AG08396 (cell line): ENCODE results near the gene CADPS2.
"Not testable (repeated sequence)": the region's sequence is repeated elsewhere in the genome, so short reads cannot be mapped to it uniquely, and the experiment has no call there.

ENCODE experiments used
- DNase-seq: peaks from one replicate; pipeline ENCODE4 v3.0.0; 2012; ENCODE audit warnings: low spot score, mixed read lengths

The CADPS2 gene

GRCh38 chr7:122290476-122290875 is 595.8 kb downstream of the CADPS2 start:
- no peak for DNase-seq

- no peak for DNase-seq
Observed at GRCh38 chr7:122289426-122289825, 596.8 kb downstream of the CADPS2 start.

GRCh38 chr7:122284608-122285007 is 601.7 kb downstream of the CADPS2 start:
- DNase-seq = not testable (repeated sequence)

- DNase-seq = no peak
Observed at GRCh38 chr7:122273117-122273516, 613.1 kb downstream of the CADPS2 start.

GRCh38 chr7:122269241-122269640 is 617.0 kb downstream of the CADPS2 start:
- DNase-seq = no peak
